IPS-18a (cell line): Measurements from ENCODE around the gene RHBDD3.

Experiments used
- H3K27ac ChIP-seq: one replicate; pipeline ENCODE4 v1.5.1; 2013; ENCODE audit warnings: low read length
- H3K27me3 ChIP-seq: one replicate; pipeline ENCODE4 v1.6.1; 2013; ENCODE audit warnings: mild to moderate bottlenecking, low read length; ENCODE audit not compliant: control insufficient read depth, insufficient read depth
- H3K36me3 ChIP-seq: one replicate; pipeline ENCODE4 v1.6.1; 2013; ENCODE audit warnings: low read depth, low read length; ENCODE audit not compliant: control insufficient read depth
- H3K4me1 ChIP-seq: one replicate; pipeline ENCODE4 v1.6.1; 2013; ENCODE audit warnings: low read depth, low read length; ENCODE audit not compliant: control insufficient read depth
- H3K4me3 ChIP-seq: one replicate; pipeline ENCODE4 v1.5.1; 2013; ENCODE audit warnings: low read length
- H3K9ac ChIP-seq: one replicate; pipeline ENCODE4 v1.6.1; 2013; ENCODE audit warnings: mild to moderate bottlenecking, low read length, moderate library complexity
- H3K9me3 ChIP-seq: one replicate; pipeline ENCODE4 v1.6.1; 2013; ENCODE audit warnings: low read depth, low read length; ENCODE audit not compliant: control insufficient read depth

RHBDD3 gene

DNA sequence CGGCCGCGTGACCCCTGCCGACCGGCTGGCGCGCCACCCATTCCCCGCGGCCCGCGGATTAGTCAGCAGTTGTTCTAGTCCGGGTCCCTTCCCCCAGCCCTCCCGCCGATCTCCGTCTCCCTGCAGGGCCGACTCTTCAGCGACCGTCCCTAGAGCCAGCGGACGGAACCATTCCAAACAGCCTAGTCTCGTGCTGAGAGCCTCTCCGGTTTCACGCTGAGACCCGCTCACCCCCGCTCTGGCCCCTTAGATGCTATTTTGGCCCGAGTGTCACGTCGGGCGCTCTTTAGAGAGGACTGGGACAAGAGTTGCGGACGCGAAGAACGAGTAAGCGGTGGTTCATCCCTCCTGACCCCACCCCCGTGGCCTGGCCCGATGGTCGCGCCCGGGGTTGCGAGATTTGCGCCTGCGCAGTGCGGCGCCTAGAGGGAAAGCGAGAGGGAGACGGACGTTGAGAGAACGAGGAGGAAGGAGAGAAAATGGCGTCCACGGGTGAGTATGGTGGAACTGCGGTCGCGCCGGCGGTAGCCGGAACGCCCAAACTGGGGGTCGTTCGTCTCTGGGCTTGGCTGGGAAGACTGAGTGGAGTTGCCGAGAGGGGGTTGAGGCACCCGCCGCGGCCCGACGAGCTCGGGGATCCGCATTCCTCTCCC, at the start of gene RHBDD3, which contains the start of gene EWSR1:
Gene RHBDD3, minus strand, starts transcription at position 124 of the 653 bp plus-strand sequence. CDS start 2,355 bp downstream, outside the sequence.
Gene EWSR1, plus strand, starts transcription at position 411 of the 653 bp plus-strand sequence. Its CDS starts 69 bp downstream, at position 480.
- peaks cover 27% of the 10 kb centered on the region for H3K4me1 ChIP-seq

DNA sequence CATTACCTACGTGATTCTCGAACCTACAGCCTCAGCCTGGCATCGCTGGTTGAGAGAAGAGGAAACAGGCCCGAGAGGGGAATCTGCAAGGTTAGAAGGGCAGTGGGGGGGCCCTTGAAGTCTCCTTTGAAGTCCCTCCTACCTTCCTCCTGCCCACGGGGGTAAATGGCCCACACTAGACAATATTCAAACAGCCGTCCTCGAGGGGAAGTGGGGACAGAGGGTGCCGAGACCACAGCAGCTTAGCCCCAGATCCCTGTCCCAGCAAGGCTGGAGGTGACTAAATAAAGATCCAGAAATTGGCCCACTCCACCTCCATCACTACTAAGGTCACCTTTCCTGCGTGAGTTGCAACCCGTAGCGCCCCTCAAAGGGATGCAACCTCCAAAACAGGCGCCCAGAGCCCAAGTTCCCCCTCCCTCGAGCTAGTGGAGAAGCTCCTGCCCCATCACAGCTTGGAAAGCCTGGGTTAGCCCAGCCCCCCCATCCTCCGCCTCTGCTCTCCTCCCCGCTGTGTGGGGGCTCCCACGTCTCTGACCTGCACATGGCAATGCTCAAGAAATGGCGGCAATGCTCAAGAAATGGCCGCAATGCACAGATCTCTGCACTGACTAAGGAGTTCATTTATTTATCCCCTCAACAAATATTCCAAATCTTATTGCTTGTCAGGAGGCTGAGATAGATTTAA, 48.5 kb upstream of the RHBDD3 start:
- Histone ChIP-seq H3K4me1 (no peaks in the 10 kb centered on the region), H3K36me3 (no peaks in the 10 kb centered on the region), H3K27ac (no peak overlapping the region), H3K4me3 (no peak overlapping the region), H3K9ac (no peak overlapping the region), H3K27me3 (peaks cover 52% of the 10 kb centered on the region), H3K9me3 (no peaks in the 10 kb centered on the region)

More for the DNA sequence above, at the start of gene RHBDD3, which contains the start of gene EWSR1:
- Histone ChIP-seq H3K4me3 (peak within 1 kb of the TSS; percentile 89), H3K27me3 (no peaks in the 10 kb centered on the region), H3K9me3 (no peaks in the 10 kb centered on the region), H3K36me3 (peaks cover 52% of the 10 kb centered on the region), H3K9ac (peak within 1 kb of the TSS; percentile 99), H3K27ac (peak within 1 kb of the TSS; percentile 100)

DNA sequence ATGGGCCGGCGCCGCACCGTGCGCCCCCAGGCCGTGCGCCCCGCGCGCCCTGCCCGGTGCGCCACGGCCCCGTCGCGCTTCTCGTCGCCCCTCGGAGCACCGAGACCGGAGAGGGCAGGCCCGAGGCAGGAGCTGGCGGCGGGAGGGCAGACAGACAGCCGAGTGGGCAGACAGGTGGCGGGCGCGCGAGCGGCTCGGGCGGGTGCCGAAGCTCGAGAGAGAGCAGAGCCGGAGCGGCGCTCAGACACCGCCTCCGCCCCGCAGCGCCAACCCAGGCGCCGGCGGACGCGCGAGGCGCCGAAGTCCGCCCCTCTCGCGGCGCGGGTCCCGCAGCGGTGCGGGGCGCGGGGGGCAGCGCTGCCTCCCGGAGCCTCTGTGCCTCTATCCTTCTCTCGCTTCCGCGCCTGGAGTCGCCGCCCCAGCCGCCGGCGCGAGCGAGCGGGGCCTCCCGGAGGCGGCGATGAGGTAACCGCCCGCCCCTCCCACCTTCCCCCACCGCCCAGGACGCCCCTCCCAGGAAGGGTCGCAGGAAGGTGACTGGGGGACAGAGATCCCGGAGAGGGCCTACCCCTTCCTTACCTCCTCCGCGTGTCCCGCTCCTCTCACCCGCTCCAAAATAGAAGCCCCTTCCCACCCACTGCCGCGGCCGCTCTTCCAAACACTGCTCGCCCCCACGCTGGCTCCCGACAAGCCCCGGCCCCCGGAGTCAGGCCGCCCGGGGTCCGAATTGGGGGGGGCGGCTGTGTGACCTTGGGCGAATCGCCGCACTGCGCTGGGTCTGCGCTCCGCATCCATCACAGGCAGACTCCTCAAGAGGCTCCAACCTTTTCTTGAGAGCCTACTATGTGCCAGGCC, 47.7 kb upstream of the RHBDD3 start, which contains the start of gene RASL10A:
Gene RASL10A, minus strand, starts transcription at position 412 of the 855 bp plus-strand sequence. CDS start 451 bp downstream, outside the sequence.
- H3K27me3 ChIP-seq, result peaks cover 52% of the 10 kb centered on the region

DNA sequence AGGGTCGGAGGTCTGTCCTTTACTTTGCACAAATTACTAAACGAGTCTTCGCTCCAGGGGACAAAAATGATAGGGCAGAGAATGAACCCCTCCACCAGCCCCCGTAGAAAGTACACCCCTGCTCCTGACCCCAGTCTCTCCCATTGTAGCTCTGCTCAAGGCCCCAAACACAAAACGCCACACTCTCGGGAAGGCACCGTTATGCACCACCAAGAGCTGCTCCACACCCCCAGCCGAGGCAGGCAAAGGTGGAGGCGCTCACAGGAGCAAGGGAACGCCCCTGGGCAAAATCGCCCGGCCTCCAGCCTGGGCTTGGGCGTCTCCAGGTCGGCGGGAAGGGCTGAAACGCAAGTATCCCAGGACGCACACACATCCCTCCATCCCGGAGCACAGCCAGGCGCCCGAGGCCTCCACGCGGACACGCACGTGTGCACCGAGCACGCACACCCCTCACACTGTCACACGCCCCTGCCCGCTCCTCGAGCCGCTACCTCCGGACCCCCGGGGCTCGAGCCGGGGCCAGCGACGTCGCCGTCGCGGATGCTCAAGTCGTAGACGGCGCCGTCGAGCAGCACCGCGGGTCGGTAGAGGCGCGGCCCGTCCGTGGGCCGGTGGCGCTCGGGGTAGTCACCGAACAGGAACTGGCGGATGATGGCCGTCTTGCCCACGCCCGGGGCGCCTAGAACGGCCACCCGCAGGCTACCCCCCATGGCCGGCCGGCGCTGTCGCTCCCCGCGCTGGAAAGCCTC, 46.9 kb upstream of the RHBDD3 start:
- Histone ChIP-seq H3K9ac (no peak overlapping the region), H3K27ac (no peak overlapping the region), H3K4me3 (no peak overlapping the region), H3K27me3 (peaks cover 52% of the 10 kb centered on the region), H3K4me1 (no peaks in the 10 kb centered on the region), H3K36me3 (no peaks in the 10 kb centered on the region), H3K9me3 (no peaks in the 10 kb centered on the region)

More for the DNA sequence above, 47.7 kb upstream of the RHBDD3 start, which contains the start of gene RASL10A:
- Histone ChIP-seq H3K27ac (no peak within 1 kb of the TSS), H3K9me3 (no peaks in the 10 kb centered on the region), H3K36me3 (no peaks in the 10 kb centered on the region), H3K9ac (no peak within 1 kb of the TSS), H3K4me1 (no peaks in the 10 kb centered on the region), H3K4me3 (peak within 1 kb of the TSS; percentile 23)

DNA sequence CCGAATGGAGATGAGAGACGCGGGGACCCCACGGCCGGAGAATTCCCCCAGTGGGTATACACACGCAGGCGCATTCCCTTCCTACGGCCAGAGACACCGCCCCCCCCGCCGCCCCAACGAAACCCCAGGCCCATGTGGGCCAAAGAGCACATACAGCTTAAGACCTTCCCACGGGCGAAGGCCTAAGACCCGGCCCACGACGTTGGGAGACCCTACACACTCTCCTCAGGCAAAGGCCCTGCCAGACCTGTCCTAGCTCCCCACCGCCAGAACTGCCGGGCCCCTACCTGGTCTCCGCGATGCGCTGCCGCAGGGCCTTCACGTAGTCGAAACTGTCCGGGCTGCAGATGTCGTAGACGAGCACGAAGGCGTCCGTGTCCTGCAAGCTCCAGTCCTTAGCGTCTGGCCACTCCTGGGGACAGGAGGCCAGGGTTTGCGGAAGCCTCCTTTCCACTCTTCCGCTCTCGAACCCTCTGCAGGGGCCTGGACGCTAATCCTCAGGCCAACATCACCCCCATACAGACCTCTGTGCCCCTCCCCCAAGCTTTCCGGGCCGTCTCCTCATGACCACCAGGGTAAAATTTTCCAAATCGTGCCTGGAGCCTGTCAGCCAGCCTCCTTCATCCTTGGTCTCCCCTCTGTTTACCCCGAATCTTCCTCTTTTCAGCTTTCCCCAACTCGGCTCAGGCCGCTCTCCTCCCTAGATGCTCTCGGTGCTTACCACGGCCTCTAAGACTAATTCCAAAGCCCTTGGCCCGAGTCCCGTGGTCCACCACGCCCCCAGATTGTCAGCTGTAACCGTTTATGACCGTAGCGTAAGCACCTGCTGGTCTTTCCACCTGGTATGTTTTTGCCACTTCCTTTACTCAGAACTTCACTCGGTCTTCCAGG, 46.0 kb upstream of the RHBDD3 start:
- Histone ChIP-seq H3K36me3 (no peaks in the 10 kb centered on the region), H3K27me3 (peaks cover 52% of the 10 kb centered on the region), H3K4me3 (no peak overlapping the region), H3K4me1 (no peaks in the 10 kb centered on the region), H3K9ac (no peak overlapping the region), H3K9me3 (no peaks in the 10 kb centered on the region), H3K27ac (no peak overlapping the region)

DNA sequence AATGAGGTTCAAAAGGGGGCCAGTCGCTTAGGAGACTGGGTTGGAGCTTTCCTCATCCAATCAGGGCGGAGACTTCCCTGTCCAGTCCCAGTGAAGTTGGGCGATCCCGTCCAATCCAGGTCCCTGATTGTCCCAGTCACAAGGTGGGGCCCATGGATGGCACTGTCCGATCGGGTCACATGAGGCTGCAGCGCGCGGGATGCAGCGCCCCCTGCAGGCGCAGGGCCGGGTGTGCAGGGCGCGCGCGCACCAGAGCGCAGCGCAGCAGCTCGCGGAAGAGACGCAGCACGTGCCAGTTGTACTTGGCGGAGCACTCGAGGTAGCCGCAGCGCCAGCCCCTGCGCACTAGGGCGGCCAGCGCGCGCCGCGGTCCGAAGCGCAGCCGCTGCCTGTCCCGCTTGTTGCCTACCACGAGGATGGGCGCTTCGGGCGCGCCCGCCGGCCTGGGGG, 45.4 kb upstream of the RHBDD3 start:
- Histone ChIP-seq H3K36me3 (no peaks in the 10 kb centered on the region), H3K9ac (no peak overlapping the region), H3K4me1 (no peaks in the 10 kb centered on the region), H3K27me3 (peaks cover 52% of the 10 kb centered on the region), H3K27ac (no peak overlapping the region), H3K4me3 (no peak overlapping the region), H3K9me3 (no peaks in the 10 kb centered on the region)

DNA sequence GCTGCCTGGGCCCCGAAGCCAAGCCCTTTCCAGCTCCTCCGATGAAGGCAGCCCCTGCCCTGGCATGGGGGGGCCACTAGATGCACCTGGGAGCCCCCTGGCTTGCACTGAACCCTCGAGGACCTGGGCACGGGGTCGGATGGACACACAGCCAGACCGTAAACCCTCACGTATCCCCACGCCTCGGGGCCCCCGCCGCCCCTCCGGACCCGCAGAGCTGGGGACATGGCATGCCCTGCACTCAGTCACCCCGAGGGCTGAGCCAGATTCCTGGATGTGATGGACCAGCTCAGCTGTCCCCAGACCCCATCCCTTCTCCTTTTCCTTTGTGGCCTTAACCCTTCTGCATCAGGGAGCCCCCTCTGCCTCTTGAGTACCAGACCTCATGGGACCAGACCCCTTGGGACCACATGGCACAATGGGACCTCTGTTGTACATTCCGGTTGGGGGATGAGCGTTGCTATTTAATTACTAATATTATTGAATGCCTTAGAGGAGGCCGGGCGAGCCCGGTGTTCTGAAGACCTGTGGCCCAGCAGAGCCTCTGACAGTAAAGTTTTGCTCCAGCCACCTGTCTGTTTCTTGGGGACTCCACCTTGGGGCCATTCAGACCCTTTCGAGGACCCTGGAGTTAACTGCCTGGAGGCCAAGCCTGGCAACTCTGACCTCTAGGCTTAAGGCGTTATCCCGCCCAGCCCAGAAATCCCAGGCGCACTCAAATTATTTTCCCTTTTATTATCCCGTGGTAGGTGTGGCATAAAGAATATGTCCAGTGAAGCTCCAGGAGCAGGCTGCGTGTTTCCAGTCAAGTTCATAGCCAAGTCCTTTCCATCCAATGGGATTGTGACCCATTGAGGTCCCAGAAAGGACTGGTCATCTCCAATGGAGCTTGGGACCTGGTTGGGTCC, 44.7 kb upstream of the RHBDD3 start:
- H3K4me1 ChIP-seq, result no peaks in the 10 kb centered on the region
- no peak overlapping the region for H3K4me3 ChIP-seq
- H3K27me3 ChIP-seq, result peaks cover 57% of the 10 kb centered on the region
- no peaks in the 10 kb centered on the region for H3K36me3 ChIP-seq
- H3K9ac ChIP-seq, result no peak overlapping the region
- H3K9me3 ChIP-seq, result no peaks in the 10 kb centered on the region
- H3K27ac ChIP-seq, result no peak overlapping the region

DNA sequence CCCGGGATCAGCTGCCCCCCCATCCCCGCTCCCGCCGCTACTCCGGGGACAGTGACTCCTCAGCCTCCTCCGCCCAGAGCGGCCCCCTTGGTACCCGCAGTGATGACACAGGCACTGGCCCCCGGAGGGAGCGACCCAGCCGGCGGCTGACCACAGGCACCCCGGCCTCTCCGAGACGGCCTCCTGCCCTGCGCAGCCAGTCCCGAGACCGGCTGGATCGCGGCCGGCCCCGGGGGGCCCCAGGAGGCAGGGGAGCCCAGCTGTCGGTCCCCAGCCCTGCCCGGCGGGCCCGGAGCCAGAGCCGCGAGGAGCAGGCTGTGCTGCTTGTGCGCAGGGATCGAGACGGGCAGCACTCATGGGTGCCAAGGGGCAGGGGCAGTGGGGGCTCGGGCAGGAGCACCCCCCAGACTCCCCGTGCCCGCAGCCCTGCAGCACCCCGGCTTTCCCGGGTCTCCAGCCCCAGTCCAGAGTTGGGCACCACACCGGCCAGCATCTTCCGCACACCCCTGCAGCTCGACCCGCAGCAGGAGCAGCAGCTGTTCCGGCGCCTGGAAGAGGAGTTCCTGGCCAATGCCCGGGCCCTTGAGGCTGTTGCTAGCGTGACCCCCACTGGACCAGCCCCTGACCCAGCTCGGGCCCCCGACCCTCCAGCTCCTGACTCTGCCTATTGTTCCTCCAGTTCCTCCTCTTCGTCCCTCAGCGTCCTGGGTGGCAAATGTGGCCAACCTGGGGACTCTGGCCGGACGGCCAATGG, 43.9 kb upstream of the RHBDD3 start:
- no peaks in the 10 kb centered on the region for H3K36me3 ChIP-seq
- no peak overlapping the region for H3K9ac ChIP-seq
- no peak overlapping the region for H3K4me3 ChIP-seq
- no peak overlapping the region for H3K27ac ChIP-seq
- no peaks in the 10 kb centered on the region for H3K9me3 ChIP-seq
- no peaks in the 10 kb centered on the region for H3K4me1 ChIP-seq
- H3K27me3 ChIP-seq, result peaks cover 51% of the 10 kb centered on the region

DNA sequence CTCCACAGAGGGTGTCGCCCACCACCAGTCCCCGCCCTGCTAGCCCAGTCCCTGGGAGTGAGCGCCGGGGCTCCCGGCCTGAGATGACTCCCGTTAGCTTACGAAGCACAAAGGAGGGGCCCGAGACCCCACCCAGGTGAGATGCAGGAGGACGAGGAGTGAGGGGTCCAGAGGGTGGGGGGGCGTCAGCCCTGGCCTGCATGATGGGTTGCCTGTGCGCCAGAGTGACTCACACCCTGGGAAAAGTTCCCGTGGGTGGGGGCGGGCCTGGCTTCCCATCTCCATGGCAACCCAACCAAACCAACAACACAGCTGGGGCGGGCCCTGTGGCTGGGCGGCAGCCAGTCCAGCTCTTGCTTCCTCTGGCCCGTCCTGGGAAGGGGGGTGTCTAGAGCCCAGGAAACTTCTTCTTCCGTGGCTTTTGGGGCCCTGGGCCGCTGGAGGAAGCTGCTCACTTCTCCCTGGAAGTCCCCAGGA, 43.1 kb upstream of the RHBDD3 start:
- Histone ChIP-seq H3K4me3 (no peak overlapping the region), H3K27me3 (peaks cover 44% of the 10 kb centered on the region), H3K27ac (no peak overlapping the region), H3K9me3 (no peaks in the 10 kb centered on the region), H3K36me3 (no peaks in the 10 kb centered on the region), H3K9ac (no peak overlapping the region), H3K4me1 (no peaks in the 10 kb centered on the region)
